ENCODE measurements around the gene LDLRAP1.

LDLRAP1 gene

GRCh38 chr1:25613091-25613490, 69.7 kb downstream of the LDLRAP1 start:
- Histone ChIP-seq H3K4me1 (ENCODE audit: insufficient read depth, low read length, poor library complexity, severe bottlenecking) (peaks cover 13% of the 10 kb centered on the region), H3K4me2 (ENCODE audit: low read depth, low read length, poor library complexity, severe bottlenecking) (no peak overlapping the region), H2AFZ (ENCODE audit: low read length) (no peak overlapping the region), H3K9ac (ENCODE audit: low read depth, low read length, poor library complexity, severe bottlenecking) (no peak overlapping the region), H3K9me2 (replicated peaks; ENCODE audit: low read depth, low read length) (no peaks in the 10 kb centered on the region), H3K27me3 (ENCODE audit: insufficient read depth, low read length, poor library complexity, severe bottlenecking) (peaks cover 16% of the 10 kb centered on the region), H3K9me3 (ENCODE audit: insufficient read depth, low read depth, low read length) (no peaks in the 10 kb centered on the region), H3K36me3 (ENCODE audit: insufficient read depth, low read length) (no peaks in the 10 kb centered on the region), H3K4me3 (ENCODE audit: low read length, poor library complexity, severe bottlenecking) (no peak overlapping the region), H3F3A (ENCODE audit: low read depth) (no peaks in the 10 kb centered on the region), H3K79me2 (ENCODE audit: insufficient read depth, low read length) (no peaks in the 10 kb centered on the region), H4K20me1 (ENCODE audit: insufficient read depth, low read length, poor library complexity, severe bottlenecking) (no peaks in the 10 kb centered on the region)
- TF ChIP-seq CTCF (conservative IDR thresholded peaks at IDR 0.05; ENCODE audit: low read length) (no peak), EZH2phosphoT487 (IDR thresholded peaks at IDR 0.05; ENCODE audit: borderline replicate concordance) (no peak)

- no peak for TF ChIP-seq CTCF (conservative IDR thresholded peaks at IDR 0.05; ENCODE audit: low read length)
- no peak for TF ChIP-seq EZH2phosphoT487 (IDR thresholded peaks at IDR 0.05; ENCODE audit: borderline replicate concordance)
- Histone ChIP-seq H3K4me2 (ENCODE audit: low read depth, low read length, poor library complexity, severe bottlenecking) (no peak overlapping the region), H2AFZ (ENCODE audit: low read length) (no peak overlapping the region), H3K36me3 (ENCODE audit: insufficient read depth, low read length) (no peaks in the 10 kb centered on the region), H3K9ac (ENCODE audit: low read depth, low read length, poor library complexity, severe bottlenecking) (no peak overlapping the region), H3K9me2 (replicated peaks; ENCODE audit: low read depth, low read length) (no peaks in the 10 kb centered on the region), H3K4me3 (ENCODE audit: low read length, poor library complexity, severe bottlenecking) (no peak overlapping the region), H3K4me1 (ENCODE audit: insufficient read depth, low read length, poor library complexity, severe bottlenecking) (peaks cover 8% of the 10 kb centered on the region), H3F3A (ENCODE audit: low read depth) (no peaks in the 10 kb centered on the region), H3K9me3 (ENCODE audit: insufficient read depth, low read depth, low read length) (no peaks in the 10 kb centered on the region), H3K79me2 (ENCODE audit: insufficient read depth, low read length) (no peaks in the 10 kb centered on the region), H3K27me3 (ENCODE audit: insufficient read depth, low read length, poor library complexity, severe bottlenecking) (peaks cover 31% of the 10 kb centered on the region), H4K20me1 (ENCODE audit: insufficient read depth, low read length, poor library complexity, severe bottlenecking) (no peaks in the 10 kb centered on the region)
Measured at GRCh38 chr1:25614501-25615171, 71.2 kb downstream of the LDLRAP1 start.

- H3K36me3 ChIP-seq (ENCODE audit: insufficient read depth, low read length): no peaks in the 10 kb centered on the region
- no peak overlapping the region for H3K4me2 ChIP-seq (ENCODE audit: low read depth, low read length, poor library complexity, severe bottlenecking)
- H3K4me3 ChIP-seq (ENCODE audit: low read length, poor library complexity, severe bottlenecking): no peak overlapping the region
- H3K79me2 ChIP-seq (ENCODE audit: insufficient read depth, low read length): no peaks in the 10 kb centered on the region
- no peak overlapping the region for H3K9ac ChIP-seq (ENCODE audit: low read depth, low read length, poor library complexity, severe bottlenecking)
- H3K9me2 ChIP-seq (replicated peaks; ENCODE audit: low read depth, low read length): no peaks in the 10 kb centered on the region
- no peak overlapping the region for H2AFZ ChIP-seq (ENCODE audit: low read length)
- H3K27me3 ChIP-seq (ENCODE audit: insufficient read depth, low read length, poor library complexity, severe bottlenecking): peaks cover 33% of the 10 kb centered on the region
- H3F3A ChIP-seq (ENCODE audit: low read depth): no peaks in the 10 kb centered on the region
- H4K20me1 ChIP-seq (ENCODE audit: insufficient read depth, low read length, poor library complexity, severe bottlenecking): no peaks in the 10 kb centered on the region
- TF ChIP-seq EZH2phosphoT487 (IDR thresholded peaks at IDR 0.05; ENCODE audit: borderline replicate concordance) (no peak), CTCF (conservative IDR thresholded peaks at IDR 0.05; ENCODE audit: low read length) (no peak)
- H3K4me1 ChIP-seq (ENCODE audit: insufficient read depth, low read length, poor library complexity, severe bottlenecking): peaks cover 8% of the 10 kb centered on the region
- no peaks in the 10 kb centered on the region for H3K9me3 ChIP-seq (ENCODE audit: insufficient read depth, low read depth, low read length)
Measured at GRCh38 chr1:25615172-25615541, 71.8 kb downstream of the LDLRAP1 start.
